GM03348 (cell line): ENCODE data around the gene TYK2.

Source experiments
- DNase-seq: peaks from one replicate; pipeline ENCODE4 v3.0.0; 2012; ENCODE audit warnings: low spot score

Gene TYK2

GRCh38 chr19:10333758-10334587 is 46.4 kb downstream of the TYK2 start:
- DNase-seq = no peak

GRCh38 chr19:10332965-10333757 is 47.2 kb downstream of the TYK2 start, which contains the start of gene RAVER1:
Gene RAVER1, minus strand, starts transcription at chr19:10333529. Its CDS starts 22 bp downstream, at chr19:10333507.
- DNase-seq = peak; percentile 99

- no peak for DNase-seq
Measured at GRCh38 chr19:10332158-10332964, 48.0 kb downstream of the TYK2 start.

- no peak for DNase-seq
Measured at GRCh38 chr19:10329555-10329954, 50.8 kb downstream of the TYK2 start.

GRCh38 chr19:10328558-10329429 is 51.6 kb downstream of the TYK2 start:
- no peak for DNase-seq

GRCh38 chr19:10327793-10328192 is 52.6 kb downstream of the TYK2 start:
- DNase-seq = no peak

- DNase-seq = no peak
Measured at GRCh38 chr19:10325732-10326131, 54.6 kb downstream of the TYK2 start.

GRCh38 chr19:10321874-10322835 is 58.2 kb downstream of the TYK2 start:
- no peak for DNase-seq

GRCh38 chr19:10321417-10321797 is 59.0 kb downstream of the TYK2 start:
- no peak for DNase-seq

- no peak for DNase-seq
Measured at GRCh38 chr19:10320602-10321416, 59.6 kb downstream of the TYK2 start.

- DNase-seq = no peak
Measured at GRCh38 chr19:10318807-10319682, 61.3 kb downstream of the TYK2 start.

- no peak for DNase-seq
Measured at GRCh38 chr19:10317857-10318462, 62.4 kb downstream of the TYK2 start.

GRCh38 chr19:10317045-10317856 is 63.1 kb downstream of the TYK2 start:
- no peak for DNase-seq

- no peak for DNase-seq
Measured at GRCh38 chr19:10316229-10317044, 63.9 kb downstream of the TYK2 start.

- DNase-seq = peak; percentile 96
Measured at GRCh38 chr19:10315335-10316214, 64.8 kb downstream of the TYK2 start, which contains the start of gene FDX2. Gene FDX2, minus strand, starts transcription at chr19:10316015. Its CDS starts 19 bp downstream, at chr19:10315996.
